GM21390 (cell line): ENCODE measurements around the gene PRKD2.
"Not testable (repeated sequence)": the region's sequence is repeated elsewhere in the genome, so short reads cannot be mapped to it uniquely, and the experiment has no call there.

Experiments used
- ATAC-seq: cut with Tn5 transposase; IDR thresholded peaks from one replicate; pipeline ENCODE4 v1.9.1; 2021; ENCODE audit not compliant: unreplicated experiment

The PRKD2 gene

DNA sequence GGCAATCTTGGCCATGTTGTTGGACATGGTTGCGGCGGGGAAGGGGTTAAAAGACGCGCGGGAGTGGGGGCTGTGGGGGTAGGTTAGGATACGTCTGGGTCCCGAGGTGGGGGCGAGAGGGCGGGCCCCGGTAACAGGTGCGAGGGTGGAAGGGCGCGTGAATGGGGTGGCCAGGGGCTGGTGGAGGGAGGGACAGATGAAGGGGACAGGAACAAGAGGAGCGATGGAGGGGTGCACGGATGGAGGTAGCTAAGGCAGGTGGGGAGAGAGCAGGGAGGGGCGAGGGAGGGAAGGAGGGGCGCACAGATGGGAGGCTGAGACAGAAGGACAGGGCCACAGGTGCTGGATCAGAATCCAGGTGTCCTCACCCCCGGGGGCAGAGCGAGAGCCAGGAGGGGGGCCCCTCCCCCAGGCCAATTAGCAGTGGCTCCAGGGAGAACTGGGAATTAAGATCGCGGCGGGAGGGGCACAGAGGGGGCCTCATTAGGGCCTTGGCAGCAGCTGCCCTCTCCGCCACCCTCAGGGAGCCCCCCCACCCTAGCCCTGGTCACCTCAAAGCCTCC is 82.2 kb downstream of the PRKD2 start:
- no peak for ATAC-seq

DNA sequence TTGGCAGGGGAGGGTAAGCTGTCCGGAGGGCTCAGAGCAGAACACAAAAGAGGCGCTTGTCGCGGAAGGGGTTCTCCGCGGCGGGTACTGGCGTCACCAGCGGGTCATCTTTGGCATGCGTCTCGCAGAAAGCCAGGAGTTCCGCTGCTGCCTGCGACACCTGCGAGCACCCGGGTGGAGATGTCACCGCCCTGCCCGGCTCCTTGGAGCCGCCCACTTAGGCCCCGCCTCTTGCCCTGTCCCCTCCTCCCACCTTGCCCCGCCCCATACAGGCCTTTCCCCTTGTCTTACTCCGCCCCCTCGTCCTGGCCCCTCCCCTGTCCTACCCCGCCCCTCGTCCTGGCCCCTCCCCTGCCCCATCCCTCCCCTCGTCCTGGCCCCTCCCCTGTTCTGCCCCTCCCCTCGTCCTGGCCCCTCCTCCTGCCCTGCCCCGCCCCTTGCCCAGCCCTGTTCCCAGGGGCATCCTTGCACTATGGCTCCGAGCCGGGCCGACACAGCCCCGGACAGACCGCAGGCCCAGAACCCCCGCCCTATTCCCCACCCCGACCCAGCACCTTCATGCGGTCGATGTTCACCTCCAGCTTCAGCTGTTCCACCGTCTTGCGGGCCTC is 82.8 kb downstream of the PRKD2 start:
- no peak for ATAC-seq

DNA sequence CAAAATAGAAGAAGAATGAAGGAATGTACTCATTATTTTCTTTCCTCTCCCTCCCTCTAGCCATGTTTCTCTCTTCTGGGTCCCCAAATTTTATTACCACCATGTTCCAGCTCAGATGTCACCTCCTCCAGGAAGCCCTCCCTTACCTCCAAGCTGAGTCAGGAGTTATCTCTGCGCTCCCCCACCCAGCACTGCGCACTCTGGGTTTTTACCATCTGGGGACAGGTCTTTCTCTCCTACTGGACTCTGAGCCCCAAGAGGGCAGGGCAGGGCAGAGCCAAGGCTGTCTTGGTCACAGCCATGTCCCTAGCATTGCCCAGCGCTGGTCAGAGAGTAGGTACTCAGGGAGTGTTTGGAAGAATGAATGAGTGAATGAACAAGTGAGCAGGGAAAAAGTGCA is 83.8 kb downstream of the PRKD2 start:
- no peak for ATAC-seq

DNA sequence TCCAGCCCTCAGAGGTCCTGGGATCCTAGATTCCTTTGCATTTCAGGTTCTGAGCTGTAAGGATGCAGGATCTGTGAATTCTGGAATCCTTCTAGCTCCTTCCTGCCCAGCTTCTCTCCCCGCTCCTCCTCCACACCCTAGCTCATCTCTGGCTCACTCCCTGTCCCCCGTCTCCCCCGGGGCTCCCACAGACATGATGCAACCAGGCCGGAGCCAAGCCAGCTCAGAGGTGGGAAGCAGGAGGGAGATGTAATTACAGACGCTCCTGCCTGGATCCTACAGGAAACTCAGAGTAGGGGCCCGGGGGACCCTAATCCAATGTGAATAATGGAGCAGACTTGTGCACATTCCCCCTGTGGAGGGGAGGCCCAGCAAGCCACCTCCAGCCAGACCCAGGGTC is 85.4 kb downstream of the PRKD2 start:
- no peak for ATAC-seq

DNA sequence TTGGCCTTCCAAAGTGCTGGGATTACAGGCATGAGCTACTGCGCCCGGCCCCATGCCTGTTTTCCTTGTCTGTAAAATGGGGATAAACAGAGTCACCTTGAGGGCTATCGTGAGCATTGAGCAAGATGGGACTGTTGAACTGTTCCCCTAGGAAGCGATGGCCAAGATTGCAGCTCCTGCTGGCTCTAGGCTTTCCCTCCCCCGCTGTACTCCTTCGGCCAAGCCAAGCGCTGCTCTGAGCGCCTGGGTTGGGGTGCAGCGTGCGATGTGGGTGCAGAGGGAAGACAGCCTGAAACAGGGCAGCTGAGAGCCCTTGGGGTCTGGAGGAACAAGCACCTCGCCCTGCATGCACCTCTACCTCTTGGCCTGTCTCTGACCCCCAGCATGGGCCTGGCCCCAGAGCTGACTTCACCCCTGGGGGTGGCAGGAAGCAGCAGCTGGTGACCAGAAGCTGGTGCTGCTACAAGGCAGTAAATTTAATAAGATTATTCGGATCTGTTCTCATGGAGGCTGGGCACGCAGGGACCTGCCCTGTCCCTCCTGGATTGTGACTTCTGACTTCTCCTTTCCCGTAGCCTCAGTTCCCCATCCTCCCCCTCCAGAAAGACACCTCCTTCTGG is 86.2 kb downstream of the PRKD2 start:
- ATAC-seq = no peak

DNA sequence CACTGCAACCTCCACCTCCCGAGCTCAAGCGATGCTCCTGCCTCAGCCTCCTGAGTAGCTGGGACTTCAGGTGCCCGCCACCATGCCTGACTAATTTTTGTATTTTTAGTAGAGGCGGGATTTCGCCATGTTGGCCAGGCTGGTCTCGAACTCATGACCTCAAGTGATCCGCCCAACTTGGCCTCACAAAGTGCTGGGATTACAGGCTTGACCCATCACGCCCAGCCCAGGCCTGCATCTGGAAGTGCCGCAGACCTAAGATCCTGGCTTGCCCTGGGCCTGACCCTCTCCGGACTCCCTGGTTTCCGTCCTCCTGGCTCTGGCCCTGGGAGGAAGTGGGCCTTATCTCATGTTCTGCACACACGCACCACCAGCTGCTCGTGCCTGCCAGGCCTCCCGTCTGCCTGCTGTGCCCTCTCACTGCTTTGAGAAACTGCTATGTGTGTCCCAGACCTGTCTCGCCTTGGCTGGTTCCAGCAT is 87.3 kb downstream of the PRKD2 start:
- no peak for ATAC-seq

DNA sequence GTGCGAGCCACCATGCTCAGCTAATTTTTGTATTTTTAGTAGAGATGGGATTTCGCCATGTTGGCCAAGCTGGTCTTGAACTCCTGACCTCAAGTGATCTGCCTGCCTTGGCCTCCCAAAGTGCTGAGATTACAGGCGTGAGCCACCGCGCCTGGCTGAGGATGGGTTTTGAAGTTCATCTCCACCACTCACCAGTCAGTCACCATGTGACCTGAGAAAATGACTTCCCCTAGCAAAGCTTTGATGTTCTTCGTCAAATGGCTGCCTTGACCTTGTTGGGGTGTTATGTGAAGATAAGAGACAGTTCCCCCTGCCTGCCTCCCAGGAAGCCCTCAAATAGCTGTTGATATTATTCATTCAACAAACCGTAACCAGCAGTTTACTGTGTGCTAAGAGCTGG is 87.9 kb downstream of the PRKD2 start:
- not testable (repeated sequence) for ATAC-seq

DNA sequence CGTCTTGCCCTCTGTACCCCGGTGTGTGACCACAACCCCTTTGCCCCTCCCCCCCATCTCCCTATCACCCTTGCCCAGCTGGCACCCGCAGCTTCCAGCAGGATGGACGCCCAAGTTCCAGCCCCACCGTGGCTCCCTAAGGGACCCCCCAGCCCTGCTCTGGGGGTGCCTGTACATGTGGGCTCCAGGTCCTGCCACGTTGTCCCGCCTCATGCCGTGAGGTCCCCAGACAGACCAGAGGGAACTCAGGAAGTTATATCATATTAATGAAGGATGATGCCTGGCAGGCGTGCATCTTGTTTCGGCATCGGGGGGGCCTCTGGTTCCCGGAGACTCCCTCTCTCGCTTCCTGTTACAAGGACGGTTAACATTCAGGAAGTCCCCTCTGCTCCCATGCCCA is 90.5 kb downstream of the PRKD2 start:
- no peak for ATAC-seq

DNA sequence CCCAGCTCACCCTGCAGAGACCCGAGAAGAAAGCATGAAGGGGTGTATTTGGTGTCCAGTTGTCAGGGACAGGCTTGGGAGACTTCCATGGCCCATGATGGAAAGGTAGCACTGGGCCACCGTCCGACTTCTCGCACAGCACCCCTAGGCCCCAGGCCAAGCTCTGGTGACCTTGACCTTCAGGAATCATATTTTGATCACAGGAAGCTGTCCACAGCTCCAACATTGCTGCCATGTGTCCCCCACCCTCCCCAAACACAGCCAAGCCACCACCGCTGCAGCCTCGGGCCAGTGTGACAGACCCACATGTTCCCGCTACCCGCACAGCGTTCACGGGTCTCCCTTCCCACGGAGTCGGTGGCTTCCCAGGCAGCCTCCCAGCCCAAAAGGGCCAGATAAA is 91.2 kb downstream of the PRKD2 start:
- no peak for ATAC-seq

DNA sequence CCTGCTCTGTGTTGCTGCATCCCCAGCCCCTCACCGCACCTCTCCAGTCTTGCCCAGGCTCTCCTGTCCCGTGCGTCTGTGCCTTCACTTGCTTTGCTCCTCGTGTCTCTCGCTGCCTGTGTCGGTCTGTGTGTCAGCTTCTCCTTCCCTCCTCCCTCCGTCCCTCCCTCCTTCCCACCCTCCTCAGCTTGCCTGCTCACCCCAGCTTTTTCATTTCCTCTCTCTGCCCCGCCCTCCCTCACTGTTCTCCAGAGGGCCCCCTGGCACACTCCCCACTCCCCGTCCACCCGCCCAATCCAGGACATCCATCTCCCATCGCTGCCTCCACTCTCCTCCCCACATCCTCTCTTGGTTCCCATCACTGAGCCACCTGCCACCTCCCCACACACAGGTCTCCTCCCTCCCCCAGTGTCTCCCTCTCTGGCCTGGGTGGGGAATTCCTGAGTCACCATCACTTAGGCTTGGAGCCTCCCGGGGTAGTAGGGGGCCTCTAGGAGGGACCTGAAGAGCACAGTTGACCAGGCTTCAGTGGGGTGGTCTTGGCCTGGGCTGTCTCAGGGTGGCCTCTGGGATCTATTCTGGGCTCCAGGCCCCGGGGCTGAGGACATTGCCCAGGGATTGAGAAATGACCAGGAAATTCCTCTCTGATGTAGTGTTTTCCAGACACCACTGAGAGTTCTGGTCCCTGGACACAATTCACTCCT is 91.8 kb downstream of the PRKD2 start, which contains the start of gene PTGIR:
TSS of gene PTGIR (minus strand) at position 132 of the 704 bp plus-strand sequence. CDS start 864 bp downstream, outside the sequence.
- ATAC-seq = no peak
